SJCRH30 (cell line): ENCODE results near the gene APOC3. TPM values are rescaled to one million over a fixed set of nuclear protein-coding genes. Genes with fewer than 3 reads are reported as not detected.
"Not testable (repeated sequence)": the region's sequence is repeated elsewhere in the genome, so short reads cannot be mapped to it uniquely, and the experiment has no call there.

Source experiments
- DNase-seq, 2 experiments: peaks; one replicate each; pipeline ENCODE4 v3.0.0-alpha.2; 2015 to 2020
- H3K27ac ChIP-seq: fragments of 250-450 bp; sonication (Bioruptor Pico); 2 replicates; pipeline ENCODE4 v1.5.1; 2020; ENCODE audit warnings: mild to moderate bottlenecking, moderate library complexity
- H3K27me3 ChIP-seq: fragments of 250-450 bp; sonication (Bioruptor Pico); 2 replicates; pipeline ENCODE4 v1.5.1; 2020; ENCODE audit warnings: mild to moderate bottlenecking, moderate library complexity
- H3K36me3 ChIP-seq: fragments of 250-450 bp; sonication (Bioruptor Pico); 2 replicates; pipeline ENCODE4 v1.5.1; 2020; ENCODE audit warnings: mild to moderate bottlenecking, moderate library complexity
- H3K4me1 ChIP-seq: fragments of 250-450 bp; sonication (Bioruptor Pico); 2 replicates; pipeline ENCODE4 v1.5.1; 2020; ENCODE audit warnings: mild to moderate bottlenecking, moderate library complexity
- H3K4me3 ChIP-seq: fragments of 250-450 bp; sonication (Bioruptor Pico); 2 replicates; pipeline ENCODE4 v1.5.1; 2020; ENCODE audit warnings: mild to moderate bottlenecking, moderate library complexity
- H3K9me3 ChIP-seq: fragments of 250-450 bp; sonication (Bioruptor Pico); replicated peaks from 2 replicates; pipeline ENCODE4 v1.5.1; 2020; ENCODE audit warnings: mild to moderate bottlenecking, moderate library complexity
- total RNA-seq: library from RNA; depleted of rRNA; stranded (reverse); fragments of >200 nt; shearing (Covaris generic); gene quantifications from 2 replicates; pipeline ENCODE4 v1.2.3, GENCODE V29; 2014

APOC3 gene
- total RNA-seq, 1 experiment from 2014 or later: not detected

- no peaks in the 10 kb centered on the region for H3K4me1 ChIP-seq
- H3K9me3 ChIP-seq: no peaks in the 10 kb centered on the region
- peak overlapping the region; percentile 36; the same call in 1 of the 2 replicates for H3K4me3 ChIP-seq
- no peak overlapping the region for H3K27ac ChIP-seq
- DNase-seq: no peak
- H3K36me3 ChIP-seq: no peaks in the 10 kb centered on the region
- no peaks in the 10 kb centered on the region for H3K27me3 ChIP-seq
Observed at GRCh38 chr11:116792869-116793771, 36.6 kb upstream of the APOC3 start.

GRCh38 chr11:116793772-116794097 lies 36.0 kb upstream of the APOC3 start:
- no peaks in the 10 kb centered on the region for H3K36me3 ChIP-seq
- no peaks in the 10 kb centered on the region for H3K9me3 ChIP-seq
- no peaks in the 10 kb centered on the region for H3K4me1 ChIP-seq
- H3K27ac ChIP-seq: no peak overlapping the region
- H3K27me3 ChIP-seq: no peaks in the 10 kb centered on the region
- peak overlapping the region; percentile 36; the same call in 1 of the 2 replicates for H3K4me3 ChIP-seq
- peak in 1 of 2 experiments; percentile 48 for DNase-seq

GRCh38 chr11:116794851-116795250 lies 34.9 kb upstream of the APOC3 start:
- Histone ChIP-seq H3K27me3 (no peaks in the 10 kb centered on the region), H3K27ac (no peak overlapping the region), H3K36me3 (no peaks in the 10 kb centered on the region), H3K4me1 (no peaks in the 10 kb centered on the region), H3K4me3 (no peak overlapping the region), H3K9me3 (no peaks in the 10 kb centered on the region)
- DNase-seq: no peak

GRCh38 chr11:116796548-116796947 lies 33.2 kb upstream of the APOC3 start:
- Histone ChIP-seq H3K27ac (no peak overlapping the region), H3K9me3 (no peaks in the 10 kb centered on the region), H3K4me3 (no peak overlapping the region), H3K36me3 (no peaks in the 10 kb centered on the region), H3K27me3 (no peaks in the 10 kb centered on the region), H3K4me1 (no peaks in the 10 kb centered on the region)
- DNase-seq: no peak

GRCh38 chr11:116797816-116798215 lies 31.9 kb upstream of the APOC3 start:
- H3K4me1 ChIP-seq: no peaks in the 10 kb centered on the region
- DNase-seq: no peak
- no peak overlapping the region for H3K27ac ChIP-seq
- H3K4me3 ChIP-seq: no peak overlapping the region
- H3K9me3 ChIP-seq: no peaks in the 10 kb centered on the region
- H3K36me3 ChIP-seq: no peaks in the 10 kb centered on the region
- H3K27me3 ChIP-seq: no peaks in the 10 kb centered on the region

- Histone ChIP-seq H3K4me3 (no peak overlapping the region), H3K27ac (no peak overlapping the region), H3K4me1 (no peaks in the 10 kb centered on the region), H3K27me3 (no peaks in the 10 kb centered on the region), H3K9me3 (no peaks in the 10 kb centered on the region), H3K36me3 (no peaks in the 10 kb centered on the region)
- no peak for DNase-seq
Observed at GRCh38 chr11:116798368-116798767, 31.3 kb upstream of the APOC3 start.

- no peak overlapping the region for H3K4me3 ChIP-seq
- no peaks in the 10 kb centered on the region for H3K9me3 ChIP-seq
- no peaks in the 10 kb centered on the region for H3K27me3 ChIP-seq
- no peaks in the 10 kb centered on the region for H3K36me3 ChIP-seq
- no peak overlapping the region for H3K27ac ChIP-seq
- H3K4me1 ChIP-seq: no peaks in the 10 kb centered on the region
- DNase-seq: no peak
Observed at GRCh38 chr11:116800610-116801009, 29.1 kb upstream of the APOC3 start.

GRCh38 chr11:116801662-116802061 lies 28.0 kb upstream of the APOC3 start:
- not testable (repeated sequence) for H3K4me3 ChIP-seq, H3K36me3 ChIP-seq, H3K9me3 ChIP-seq, DNase-seq, H3K4me1 ChIP-seq, H3K27ac ChIP-seq, H3K27me3 ChIP-seq

- no peaks in the 10 kb centered on the region for H3K9me3 ChIP-seq
- no peak overlapping the region for H3K4me3 ChIP-seq
- no peaks in the 10 kb centered on the region for H3K27me3 ChIP-seq
- H3K36me3 ChIP-seq: no peaks in the 10 kb centered on the region
- H3K27ac ChIP-seq: no peak overlapping the region
- no peaks in the 10 kb centered on the region for H3K4me1 ChIP-seq
- DNase-seq: no peak
Observed at GRCh38 chr11:116804001-116804400, 25.7 kb upstream of the APOC3 start.

GRCh38 chr11:116807601-116808261 lies 22.0 kb upstream of the APOC3 start:
- no peaks in the 10 kb centered on the region for H3K27me3 ChIP-seq
- H3K9me3 ChIP-seq: no peaks in the 10 kb centered on the region
- H3K4me3 ChIP-seq: no peak overlapping the region
- H3K36me3 ChIP-seq: no peaks in the 10 kb centered on the region
- no peak overlapping the region for H3K27ac ChIP-seq
- no peaks in the 10 kb centered on the region for H3K4me1 ChIP-seq
- DNase-seq: no peak

GRCh38 chr11:116808262-116809175 lies 21.2 kb upstream of the APOC3 start:
- Histone ChIP-seq H3K27ac (no peak overlapping the region), H3K36me3 (no peaks in the 10 kb centered on the region), H3K4me3 (no peak overlapping the region), H3K27me3 (no peaks in the 10 kb centered on the region), H3K9me3 (no peaks in the 10 kb centered on the region), H3K4me1 (no peaks in the 10 kb centered on the region)
- DNase-seq: no peak

GRCh38 chr11:116811194-116811593 lies 18.5 kb upstream of the APOC3 start:
- no peaks in the 10 kb centered on the region for H3K27me3 ChIP-seq
- no peak for DNase-seq
- no peak overlapping the region for H3K4me3 ChIP-seq
- H3K27ac ChIP-seq: no peak overlapping the region
- H3K9me3 ChIP-seq: no peaks in the 10 kb centered on the region
- H3K4me1 ChIP-seq: no peaks in the 10 kb centered on the region
- no peaks in the 10 kb centered on the region for H3K36me3 ChIP-seq

GRCh38 chr11:116812109-116812508 lies 17.6 kb upstream of the APOC3 start:
- no peak overlapping the region for H3K4me3 ChIP-seq
- H3K27ac ChIP-seq: no peak overlapping the region
- no peaks in the 10 kb centered on the region for H3K36me3 ChIP-seq
- no peak for DNase-seq
- H3K27me3 ChIP-seq: no peaks in the 10 kb centered on the region
- H3K4me1 ChIP-seq: no peaks in the 10 kb centered on the region
- no peaks in the 10 kb centered on the region for H3K9me3 ChIP-seq

- H3K4me3 ChIP-seq: no peak overlapping the region
- H3K36me3 ChIP-seq: no peaks in the 10 kb centered on the region
- no peak overlapping the region for H3K27ac ChIP-seq
- H3K4me1 ChIP-seq: no peaks in the 10 kb centered on the region
- no peak for DNase-seq
- no peaks in the 10 kb centered on the region for H3K27me3 ChIP-seq
- H3K9me3 ChIP-seq: no peaks in the 10 kb centered on the region
Observed at GRCh38 chr11:116813170-116813569, 16.5 kb upstream of the APOC3 start.
